Right ventricle myocardium inferior (tissue), 1 donor: ENCODE results near the gene ITPK1. TPM values are rescaled to one million over a fixed set of nuclear protein-coding genes. Genes with fewer than 3 reads are reported as not detected.

Experiments
- ATAC-seq: fragments of 200-7000 bp; cut with Tn5 transposase; one replicate; pipeline ENCODE4 v1.9.1; 2020; ENCODE audit warnings: mild to moderate bottlenecking, moderate library complexity
- DNase-seq: peaks from one replicate; pipeline ENCODE4 v3.0.0; 2021; ENCODE audit errors: missing footprints
- intact Hi-C: fragments of 100-400 bp; cut with DNase I; formaldehyde crosslinking; loops from one replicate; pipeline ENCODE4 v1.11.0; 2022
- total RNA-seq: library from RNA; stranded (reverse); fragmentation: NEBNext Ultra II Directional; extraction: Animal tissue kit (Norgen Biotek cat#: 25700); gene quantifications from one replicate; pipeline ENCODE4 v1.2.1, GENCODE V29; 2021
- donor health status: DM: no; HTN: yes; CAD: no; lungs with severe emphysema.

ITPK1 gene
- total RNA-seq, 1 donor from 2014 or later, result 123 TPM

DNA sequence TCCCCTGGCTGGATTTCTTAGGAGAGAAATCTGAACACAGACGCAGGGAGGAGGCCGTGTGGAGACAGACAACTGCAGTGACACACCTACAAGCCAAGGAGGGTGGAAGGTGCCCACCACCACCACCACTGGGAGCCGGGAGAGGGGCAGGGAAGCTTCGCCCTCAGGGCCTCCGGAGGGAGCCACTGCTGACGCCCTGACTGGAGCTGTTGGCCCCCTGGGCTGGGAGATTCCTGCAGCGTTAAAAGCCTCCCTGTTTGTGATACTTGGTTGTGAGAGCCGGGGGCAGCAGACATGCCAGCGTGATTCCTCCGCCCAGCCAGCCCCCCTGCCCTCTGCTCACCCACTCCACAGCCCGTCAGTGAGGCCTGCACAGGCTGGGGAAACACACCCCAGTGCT, 120.8 kb downstream of the ITPK1 start:
- intact Hi-C loops, result loop anchor here (5.0 kb wide), 1 partner anchor 47 kb away; no protein-coding TSS in a partner anchor
- DNase-seq, result no peak
- no peak for ATAC-seq

DNA sequence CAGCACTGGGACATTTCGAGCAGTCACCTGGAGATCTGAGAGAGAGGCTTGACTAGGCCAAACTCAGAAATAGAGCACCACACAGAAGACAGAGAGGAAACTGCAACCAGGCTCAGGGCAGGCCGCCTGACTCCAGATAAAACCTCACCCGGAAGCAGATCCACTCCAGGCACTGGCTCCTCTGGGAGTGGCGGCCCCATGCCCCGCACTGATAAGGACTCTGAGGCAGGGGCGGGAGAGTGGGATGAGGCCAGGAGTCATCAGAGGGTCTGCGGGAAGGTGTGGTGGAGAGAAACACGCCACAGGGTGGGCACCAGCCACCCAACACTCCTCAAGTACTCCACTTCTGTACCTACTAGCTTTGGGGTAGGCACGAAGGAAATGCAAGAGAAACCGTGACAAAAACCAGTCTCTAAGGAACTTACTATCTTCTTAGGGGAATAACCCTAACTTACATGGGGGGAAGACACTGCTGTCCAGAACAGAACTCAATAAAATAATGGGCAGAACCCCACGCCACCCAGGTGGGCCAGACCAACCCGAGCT, 121.5 kb downstream of the ITPK1 start:
- DNase-seq (peak; percentile 48), ATAC-seq (no peak)
- intact Hi-C loops, result loop anchor here (5.0 kb wide), 1 partner anchor 48 kb away; no protein-coding TSS in a partner anchor

DNA sequence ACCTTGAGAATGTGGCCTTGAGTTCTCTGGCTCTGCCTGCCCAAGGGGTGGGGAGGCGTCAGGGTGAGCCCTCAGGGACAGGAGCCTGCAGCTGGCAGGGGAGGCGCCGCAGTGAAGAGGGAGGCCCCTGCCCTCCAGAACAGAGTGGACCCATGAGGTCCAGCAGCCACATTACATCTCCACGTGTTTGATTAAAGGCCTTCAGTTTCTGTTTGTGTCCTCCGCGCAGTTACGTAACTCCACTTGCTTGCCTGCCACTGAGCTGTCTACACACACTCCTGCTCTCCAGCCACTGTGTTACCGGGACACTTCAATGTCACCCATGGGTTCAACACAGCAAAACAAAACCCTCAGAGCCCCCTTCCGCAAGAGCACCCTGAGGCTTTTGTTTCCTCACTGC, 122.4 kb downstream of the ITPK1 start:
- ATAC-seq (peak; percentile 85), DNase-seq (peak; percentile 76)
- intact Hi-C loops, result loop anchor here (2.0 to 5.0 kb wide), 2 partner anchors 15 to 49 kb away; no protein-coding TSS in a partner anchor

DNA sequence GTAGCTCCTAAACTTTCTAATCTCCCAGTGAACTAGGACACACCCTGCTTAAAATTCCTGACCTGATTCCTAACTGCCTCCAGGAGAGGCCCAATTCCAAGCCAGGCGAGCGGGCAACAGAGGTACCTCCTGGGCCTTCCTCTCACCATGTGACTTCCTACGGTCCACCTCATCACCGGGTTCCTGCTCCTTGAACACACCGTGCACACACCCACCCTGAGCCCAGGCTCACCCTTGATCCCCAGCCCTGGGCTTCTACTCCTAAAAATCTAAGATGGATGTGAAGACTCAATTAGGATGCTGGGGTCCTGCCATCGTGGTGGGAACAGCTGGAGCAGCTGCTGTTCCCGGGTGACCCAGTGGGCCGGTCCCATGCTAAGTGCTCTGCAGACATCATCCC, 124.2 kb downstream of the ITPK1 start:
- no peak for ATAC-seq
- intact Hi-C loops, result loop anchor here (5.0 kb wide), 1 partner anchor 51 kb away; no protein-coding TSS in a partner anchor
- no peak for DNase-seq

DNA sequence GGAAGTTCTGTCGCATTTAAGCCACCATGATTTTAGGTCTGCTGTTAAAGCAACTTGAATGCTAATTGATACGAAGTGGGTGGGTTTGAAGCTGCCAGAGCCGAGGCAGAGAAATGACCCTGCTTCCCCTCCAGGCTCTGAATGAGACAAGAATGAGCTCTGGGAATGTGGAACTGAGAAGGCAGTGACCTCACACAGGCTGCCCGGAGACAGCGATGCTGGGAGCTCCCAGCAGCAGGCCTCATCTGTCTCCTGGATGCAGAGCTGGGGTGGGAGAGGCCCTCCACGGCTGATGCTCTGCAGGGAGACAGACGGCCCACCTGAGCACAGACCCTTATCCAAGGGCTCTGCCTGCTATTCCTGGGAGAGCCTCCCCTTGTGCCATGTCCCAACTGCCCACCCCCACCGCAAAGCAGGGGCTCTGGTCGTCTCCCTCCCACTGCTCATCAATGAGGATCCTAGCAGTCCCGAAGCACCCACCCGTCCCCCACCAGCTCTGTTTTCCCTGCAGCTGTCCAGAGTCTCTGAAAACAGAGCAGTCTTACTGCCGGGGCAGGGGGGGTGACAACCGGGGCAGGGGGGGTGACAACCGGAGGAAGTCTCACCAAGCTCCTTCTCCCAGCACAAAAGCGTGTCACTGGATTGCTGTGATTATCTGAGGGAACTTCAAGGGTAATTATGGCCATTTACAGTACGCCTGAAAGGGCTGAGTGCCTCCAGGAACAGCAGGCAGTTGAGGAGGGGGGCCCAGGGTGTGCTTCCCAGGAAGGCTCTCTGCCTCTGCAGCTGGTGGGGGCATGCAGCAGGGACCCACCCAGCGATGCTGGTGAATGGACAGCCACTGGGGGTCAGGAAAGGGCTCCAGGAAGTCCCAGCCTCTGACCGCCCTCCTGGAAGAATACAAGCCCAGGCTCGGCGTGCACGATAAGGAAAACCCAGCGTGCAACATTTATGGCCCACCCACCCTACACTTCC, 125.0 kb downstream of the ITPK1 start:
- no peak for ATAC-seq
- intact Hi-C loops, result loop anchor here (5.0 kb wide), 1 partner anchor 52 kb away; no protein-coding TSS in a partner anchor
- no peak for DNase-seq

DNA sequence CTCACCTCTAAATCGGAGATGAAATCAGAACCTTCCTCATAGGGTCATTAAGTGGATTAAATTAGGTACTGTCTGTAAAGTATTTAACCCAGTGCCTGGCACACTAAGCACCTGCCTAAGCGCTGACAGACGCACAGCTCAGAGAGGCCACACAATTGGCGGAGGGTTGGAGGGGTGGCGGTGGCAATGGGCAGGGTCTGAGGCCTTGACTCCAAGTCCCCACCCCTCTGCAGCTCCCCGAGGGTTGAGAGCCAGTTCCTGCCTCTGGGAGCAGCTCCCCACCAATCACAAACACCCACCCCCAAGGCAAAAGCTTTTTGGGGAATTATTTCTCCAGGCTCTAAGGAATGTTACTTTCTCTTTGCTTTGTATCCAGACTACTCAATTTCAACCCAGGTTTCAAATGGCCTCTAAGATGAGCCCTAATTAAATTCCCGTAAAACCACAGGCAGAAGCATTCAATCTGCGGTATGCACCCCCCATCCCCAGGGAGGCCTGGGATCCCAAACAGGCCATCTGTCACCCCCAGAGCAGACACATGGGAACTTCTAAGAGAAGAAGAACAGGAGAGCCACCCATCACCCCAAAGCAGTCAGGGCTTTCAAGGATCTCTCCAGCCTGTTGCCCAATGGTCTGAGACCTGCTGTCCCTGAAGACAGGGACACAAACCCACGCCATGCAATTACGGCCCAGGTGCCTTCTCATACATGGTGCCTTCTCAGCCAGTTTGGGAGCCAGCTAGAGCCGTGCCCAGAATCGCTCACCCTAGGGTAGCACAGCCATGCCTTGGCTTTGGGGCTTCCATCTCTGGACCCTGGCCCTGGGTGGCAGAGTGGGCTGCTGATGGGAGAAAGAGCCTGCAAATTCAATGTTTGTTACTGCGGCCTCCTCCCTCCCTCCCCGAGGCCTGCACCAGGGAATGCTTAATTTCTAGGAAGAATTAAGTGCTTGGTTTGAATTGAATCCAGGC, 126.7 kb downstream of the ITPK1 start:
- DNase-seq (peak; percentile 48), ATAC-seq (no peak)
- intact Hi-C loops, result no loop called here

DNA sequence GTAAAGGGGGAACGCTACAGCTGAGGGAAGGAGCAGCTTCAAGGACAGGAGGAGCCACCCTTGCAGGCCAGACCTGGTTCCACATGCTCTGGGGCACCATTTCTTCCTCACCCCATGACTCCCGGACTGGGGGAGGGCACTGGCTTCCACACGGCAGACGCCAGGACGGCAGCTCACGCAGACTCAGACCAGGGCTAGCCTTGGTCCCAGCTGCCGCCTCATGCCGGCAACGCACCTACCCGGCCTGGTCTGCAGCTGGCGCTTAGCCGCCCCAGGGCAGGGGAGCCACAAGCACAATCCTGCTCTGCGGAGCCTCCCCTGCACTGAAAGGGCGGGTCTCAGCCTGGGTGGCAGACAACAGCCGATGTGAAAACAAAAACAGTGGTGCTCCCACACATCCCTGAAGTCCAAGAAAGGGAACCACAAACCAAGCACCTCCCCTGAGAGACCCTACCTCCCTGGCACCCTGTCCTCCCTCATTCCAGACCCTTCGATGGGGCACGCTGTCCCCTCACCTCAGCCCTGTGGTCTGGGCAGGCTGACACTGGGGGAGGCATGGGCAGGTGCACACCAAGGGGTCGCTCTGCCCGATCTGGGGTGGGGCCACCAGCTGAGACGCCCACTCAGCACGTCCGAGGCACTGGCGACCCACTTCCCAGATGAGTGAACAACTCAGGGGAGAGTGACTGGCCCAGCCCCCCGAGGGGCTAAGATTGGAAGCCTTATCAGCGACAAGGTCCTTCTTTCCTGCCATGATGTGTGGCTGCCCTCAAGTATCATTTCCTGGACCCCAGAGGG, 127.8 kb downstream of the ITPK1 start:
- ATAC-seq (no peak), DNase-seq (no peak)
- intact Hi-C loops, result no loop called here

DNA sequence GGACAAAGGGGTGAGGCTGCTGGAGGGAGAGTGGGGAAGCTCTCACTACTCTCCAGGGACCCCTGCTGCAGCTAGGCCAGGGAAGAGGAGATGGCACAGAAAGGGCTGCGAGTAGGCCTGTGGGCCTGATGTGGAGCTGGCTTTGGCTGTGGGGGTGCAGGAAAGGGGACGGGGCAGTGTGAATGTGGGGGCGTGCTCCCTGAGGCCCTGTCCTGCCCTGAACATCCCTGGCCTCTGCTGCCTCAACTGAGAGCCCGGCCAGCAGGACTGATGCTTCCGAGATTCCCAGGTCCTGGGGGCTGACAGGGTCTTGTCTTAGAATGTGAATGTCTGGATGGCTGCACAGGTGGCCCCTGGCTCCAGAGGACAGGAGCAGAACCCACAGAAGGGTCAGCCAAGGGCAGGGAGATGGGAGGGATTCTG, 128.6 kb downstream of the ITPK1 start:
- DNase-seq, result no peak
- ATAC-seq, result no peak
- intact Hi-C loops, result no loop called here

DNA sequence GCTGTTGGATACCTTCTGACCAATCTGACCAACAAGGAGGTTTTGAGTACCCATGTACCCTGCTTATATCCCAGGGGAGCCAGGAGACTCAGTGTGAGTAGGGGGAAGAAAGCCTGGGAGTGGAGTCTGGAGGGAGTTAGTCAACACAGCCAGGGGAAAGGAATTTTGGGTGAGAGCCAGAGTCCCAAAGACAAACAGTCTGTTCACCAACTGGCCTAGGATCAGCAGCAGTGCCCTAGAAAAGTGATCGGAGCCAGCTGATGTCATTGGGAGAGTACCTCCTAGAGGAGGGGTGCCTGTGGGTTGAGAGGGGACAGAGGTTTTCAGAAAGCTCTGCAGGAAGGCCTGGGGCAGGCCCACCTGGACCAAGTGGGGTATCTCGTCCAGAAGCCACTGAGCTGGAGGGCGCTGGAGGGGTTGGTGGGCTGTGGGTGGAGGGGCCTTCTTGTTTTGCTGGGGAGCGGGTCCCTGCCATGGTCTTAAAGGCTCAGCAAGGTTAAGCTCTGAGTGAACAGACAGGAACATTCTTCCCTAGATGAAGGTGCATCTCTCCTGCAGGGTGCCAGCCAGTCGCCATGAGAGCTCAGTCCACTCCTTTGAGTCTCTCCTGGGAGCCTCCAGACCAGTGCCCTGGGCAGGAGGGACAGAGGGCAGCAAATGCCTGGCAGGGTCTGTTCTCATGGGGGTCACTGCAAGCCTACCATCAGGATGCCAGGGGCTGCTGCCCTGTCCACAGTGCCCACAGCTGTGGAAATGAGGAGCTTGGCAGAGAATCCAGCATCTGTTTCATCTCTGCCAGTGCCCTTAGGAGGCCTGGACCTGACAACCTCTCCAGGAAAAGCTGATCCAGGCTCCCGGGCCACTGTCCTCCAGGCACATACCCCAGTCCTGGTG, 129.2 kb downstream of the ITPK1 start:
- peak; percentile 85 for ATAC-seq
- DNase-seq, result no peak
- intact Hi-C loops, result no loop called here

DNA sequence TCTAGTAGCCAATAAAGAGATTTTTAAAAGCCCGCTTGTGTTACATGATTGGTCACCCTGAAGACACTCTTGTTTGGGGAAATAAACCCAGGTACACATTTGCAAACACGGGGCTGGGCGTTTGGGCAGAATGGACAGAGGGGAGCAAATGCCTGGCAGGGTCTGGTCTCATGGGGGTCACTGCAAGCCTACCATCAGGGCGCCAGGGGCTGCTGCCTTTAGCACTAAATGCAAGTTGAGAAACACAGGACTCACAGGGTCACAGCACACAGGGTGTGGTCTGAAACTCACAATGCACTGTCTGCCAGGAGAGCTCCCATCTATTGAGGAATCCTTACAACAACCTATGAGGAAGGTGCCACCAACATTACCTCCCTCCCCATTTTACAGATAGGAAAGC, 130.2 kb downstream of the ITPK1 start:
- DNase-seq, result no peak
- intact Hi-C loops, result no loop called here
- ATAC-seq, result no peak

DNA sequence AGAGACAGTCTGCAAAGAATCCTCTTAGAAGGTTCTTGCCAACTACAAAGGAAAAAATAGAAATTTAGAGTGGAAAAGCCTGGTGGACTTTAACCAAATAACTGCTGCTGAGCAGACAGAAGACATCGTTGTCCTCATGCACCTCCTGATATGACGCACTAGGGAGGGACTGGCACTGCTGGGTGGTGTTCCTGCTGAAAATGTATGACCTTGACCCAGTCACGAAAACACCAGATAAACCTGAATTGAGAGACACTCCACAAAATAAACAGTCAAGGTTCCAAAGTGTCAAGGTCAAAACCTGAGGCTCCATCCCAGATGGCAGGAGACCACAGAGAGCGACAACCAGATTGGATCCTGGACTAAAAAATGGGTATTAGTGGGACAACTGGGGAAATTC, 130.8 kb downstream of the ITPK1 start:
- ATAC-seq, result no peak
- intact Hi-C loops, result no loop called here
- DNase-seq, result no peak

DNA sequence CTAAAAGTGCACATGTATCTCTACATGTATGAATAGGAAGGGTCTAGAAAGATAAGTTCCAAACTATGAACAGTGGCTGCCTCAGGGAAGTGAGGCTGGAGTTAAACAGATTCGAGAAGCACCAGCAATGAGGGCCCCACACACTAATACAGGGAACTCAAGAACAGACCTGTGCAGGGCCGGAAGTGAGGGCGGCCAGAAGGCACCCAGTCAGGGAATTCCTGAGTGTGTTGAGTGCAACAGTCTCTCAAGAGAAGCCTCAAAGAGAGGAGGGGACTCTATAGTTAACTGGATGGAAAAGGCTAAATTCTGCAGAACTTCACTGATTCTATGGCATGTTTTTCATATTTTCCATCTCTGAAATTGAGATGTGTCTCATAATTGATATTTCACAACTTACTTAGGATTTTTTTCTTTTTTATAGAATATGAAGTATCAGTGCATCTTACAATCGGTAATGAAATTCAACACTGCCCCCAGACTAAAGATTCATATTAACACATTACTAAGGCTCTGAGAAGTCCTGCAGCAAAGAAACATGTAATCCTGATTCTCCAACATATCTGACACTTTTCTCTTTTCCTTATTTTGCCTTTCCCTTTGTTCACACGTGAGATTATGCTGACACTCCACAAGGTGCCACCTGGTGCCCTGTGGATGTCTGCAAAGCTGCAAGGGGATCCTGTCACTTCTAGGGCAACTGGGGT, 131.5 kb downstream of the ITPK1 start:
- intact Hi-C loops, result no loop called here
- ATAC-seq, result no peak
- DNase-seq, result no peak

DNA sequence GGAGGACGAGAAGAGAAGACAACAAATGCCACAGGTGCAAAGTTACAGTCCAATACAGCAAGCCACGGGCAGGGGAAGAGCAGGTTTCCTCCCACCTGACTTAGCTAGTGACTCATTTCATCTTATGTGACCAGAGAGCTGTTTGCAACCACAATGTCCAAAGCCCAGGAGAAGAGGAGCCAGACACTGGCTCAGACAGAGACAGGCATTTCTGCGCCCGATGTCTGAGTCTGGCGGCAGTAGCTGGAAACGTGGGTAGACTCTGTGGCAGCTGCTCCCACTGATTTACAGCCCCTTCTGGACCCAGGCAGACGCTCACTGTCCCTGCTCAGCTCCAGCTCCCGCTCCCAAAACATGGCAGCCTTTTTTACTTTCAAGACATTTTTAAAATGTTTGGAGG, 132.8 kb downstream of the ITPK1 start:
- ATAC-seq, result no peak
- intact Hi-C loops, result no loop called here
- no peak for DNase-seq

DNA sequence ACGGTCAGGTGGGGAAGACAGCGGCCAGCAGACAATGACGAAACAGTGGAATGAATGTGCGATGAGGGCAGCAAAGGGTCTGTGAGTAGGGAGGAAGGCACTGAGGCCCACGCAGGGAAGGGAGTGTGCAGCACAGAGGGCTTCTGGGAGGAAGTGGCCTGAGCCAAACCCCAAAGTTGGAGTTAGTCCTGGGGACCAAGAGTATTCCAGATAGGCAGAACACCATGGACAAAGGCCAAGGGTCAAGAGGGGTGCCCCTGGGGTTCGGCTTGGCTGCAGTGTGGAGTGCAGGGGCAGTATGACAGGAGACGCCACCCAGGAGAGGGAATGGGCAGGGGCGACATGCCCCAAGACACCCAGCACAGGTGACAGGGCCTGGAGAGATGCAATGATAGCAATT, 134.0 kb downstream of the ITPK1 start:
- ATAC-seq (no peak), DNase-seq (no peak)
- intact Hi-C loops, result no loop called here

DNA sequence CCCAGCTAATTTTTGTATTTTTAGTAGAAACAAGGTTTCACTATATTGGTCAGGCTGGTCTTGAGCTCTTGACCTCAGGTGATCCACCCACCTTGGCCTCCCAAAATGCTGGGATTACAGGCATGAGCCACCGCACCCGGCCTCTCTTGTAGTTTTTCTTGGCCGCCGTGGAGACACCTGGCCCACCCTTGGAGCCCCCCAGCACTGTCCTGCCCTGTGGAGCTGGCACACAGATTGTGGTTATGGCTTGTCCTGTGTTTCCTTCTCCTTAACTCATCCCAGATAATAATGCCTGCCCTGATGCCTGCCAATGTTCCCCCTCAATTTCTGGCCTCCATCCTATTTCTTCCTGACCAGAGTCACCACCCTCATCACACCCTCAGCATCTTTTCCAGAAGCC, 134.9 kb downstream of the ITPK1 start:
- intact Hi-C loops, result no loop called here
- ATAC-seq (no peak), DNase-seq (no peak)

DNA sequence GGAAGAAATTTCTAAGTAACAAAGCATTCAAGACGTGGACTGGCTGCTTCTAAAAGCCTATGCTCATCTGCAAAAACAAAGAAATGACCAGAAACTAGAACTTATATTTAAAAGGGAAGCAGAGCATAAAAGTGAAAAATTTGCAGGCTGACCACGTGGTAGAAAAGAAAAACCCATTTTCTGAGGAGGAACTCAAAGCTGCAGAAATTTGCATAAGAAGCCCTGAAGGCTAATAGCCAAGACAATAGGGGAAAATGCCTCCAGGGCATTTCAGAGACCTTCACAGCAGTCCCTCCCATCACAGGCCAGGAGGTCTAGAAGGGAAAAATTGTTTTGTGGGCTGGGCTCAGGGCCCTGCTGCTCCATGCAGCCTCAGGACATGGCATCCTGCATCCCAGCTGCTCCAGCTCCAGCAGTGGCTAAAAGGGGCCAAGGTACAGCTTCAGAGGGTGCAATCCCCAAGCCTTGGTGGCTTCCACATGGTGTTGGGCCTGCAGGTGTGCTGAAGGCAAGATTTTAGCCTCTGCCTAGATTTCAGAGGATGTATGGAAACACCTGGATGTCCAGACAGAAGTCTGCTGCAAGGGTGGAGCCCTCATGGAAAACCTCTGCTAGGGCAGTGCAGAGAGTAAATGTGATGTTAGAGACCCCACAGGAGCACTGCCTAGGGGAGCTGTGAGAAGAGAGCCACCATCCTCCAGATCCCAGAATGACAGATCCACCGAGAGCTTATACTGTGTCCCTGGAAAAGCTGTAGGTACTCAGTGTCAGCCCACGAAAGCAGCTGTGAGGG, 137.3 kb downstream of the ITPK1 start:
- intact Hi-C loops, result no loop called here
- no peak for DNase-seq
- no peak for ATAC-seq
